Stimulated activated CD4-positive, alpha-beta T cell treated with anti-CD3 and anti-CD28 coated beads, Interleukin-1b, Interleukin-23, amount 100 ng/mL, for 1 hour (primary cell): ENCODE data around the gene SLC30A7.
A peak's percentile ranks its signal among the peaks of the same experiment; 100 is the strongest.
"Not testable (repeated sequence)": the region's sequence is repeated elsewhere in the genome, so short reads cannot be mapped to it uniquely, and the experiment has no call there.

Experiments used
- DNase-seq, 2 donors: peaks; one replicate each; pipeline ENCODE4 v3.0.0-alpha.2; 2020; ENCODE audit warnings: low read depth in 2 of 2

Gene SLC30A7

GRCh38 chr1:100889869-100890482 is 5.9 kb upstream of the SLC30A7 start:
- DNase-seq, result not testable (repeated sequence)

DNA sequence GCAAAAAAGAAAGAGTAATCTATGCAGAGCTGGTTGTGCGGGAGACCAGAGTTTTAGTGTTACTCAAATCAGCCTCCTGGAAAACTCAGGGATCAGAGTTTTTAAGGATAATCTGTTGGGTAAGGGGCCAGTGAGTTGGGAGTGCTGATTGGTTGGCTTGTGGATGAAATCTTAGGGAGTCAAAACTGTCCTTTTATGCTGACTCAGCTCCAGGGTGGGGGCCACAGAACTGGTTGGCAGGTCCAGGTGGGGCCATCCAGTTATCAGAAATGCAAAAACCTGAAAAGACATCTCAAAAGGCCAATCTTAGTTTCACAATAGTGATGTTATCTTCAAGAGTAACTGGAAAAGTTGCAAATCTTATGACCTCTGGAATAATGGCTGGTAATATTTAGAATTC is 4.5 kb upstream of the SLC30A7 start:
- DNase-seq, result no peak

GRCh38 chr1:100892554-100892953 is 3.3 kb upstream of the SLC30A7 start:
- no peak for DNase-seq

DNA sequence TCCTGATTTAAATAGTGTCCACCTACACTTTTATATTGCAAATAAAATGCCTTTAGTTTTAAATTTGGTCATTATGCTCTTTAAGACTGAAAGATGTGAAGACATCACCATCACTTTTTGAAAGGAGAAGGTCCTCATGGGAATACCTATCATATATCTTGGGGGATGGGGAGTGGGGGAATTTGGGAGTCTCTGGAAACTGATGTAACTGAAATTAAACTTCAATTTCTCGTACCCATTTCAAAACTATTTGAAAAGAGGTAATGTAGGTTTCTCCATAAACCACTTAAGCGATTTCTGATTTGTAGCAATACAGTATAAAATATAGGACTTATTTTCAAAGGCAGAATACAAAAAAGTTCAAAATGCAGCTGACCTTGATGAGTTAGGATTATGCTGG is 2.2 kb upstream of the SLC30A7 start:
- DNase-seq, result no peak

- DNase-seq, result peak in 1 of 2 donors; percentile 17
These were observed 1.0 kb upstream of the SLC30A7 start, which contains the start of gene EXTL2 for GRCh38 chr1:100894603-100895539. Gene EXTL2 (minus strand): TSS chr1:100894842. CDS start chr1:100888757, 6,085 bp downstream.

DNA sequence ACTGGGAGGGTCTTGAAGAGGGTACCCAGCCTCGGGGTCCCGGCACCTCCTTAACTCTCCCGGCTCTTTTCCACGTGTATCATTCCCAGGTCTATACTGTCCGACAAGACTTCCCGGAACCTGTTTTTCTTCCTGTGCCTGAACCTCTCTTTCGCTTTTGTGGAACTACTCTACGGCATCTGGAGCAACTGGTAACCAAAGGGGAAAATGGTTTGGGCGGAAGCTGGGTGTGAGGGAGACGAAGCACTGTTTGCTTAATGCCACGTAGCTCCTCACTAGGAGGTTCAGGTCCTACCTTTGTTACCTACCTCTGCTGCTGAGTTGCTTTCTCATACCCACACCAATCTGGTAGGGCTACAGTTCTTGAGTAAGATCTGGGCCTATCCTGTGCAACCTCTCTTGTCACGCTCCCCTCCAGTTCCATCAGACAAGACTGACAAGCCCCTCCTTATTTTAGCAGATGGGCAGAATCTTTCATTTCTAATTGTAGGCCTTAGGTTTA is 642 bp downstream of the SLC30A7 start:
- peak in 1 of 2 donors; percentile 15 for DNase-seq

DNA sequence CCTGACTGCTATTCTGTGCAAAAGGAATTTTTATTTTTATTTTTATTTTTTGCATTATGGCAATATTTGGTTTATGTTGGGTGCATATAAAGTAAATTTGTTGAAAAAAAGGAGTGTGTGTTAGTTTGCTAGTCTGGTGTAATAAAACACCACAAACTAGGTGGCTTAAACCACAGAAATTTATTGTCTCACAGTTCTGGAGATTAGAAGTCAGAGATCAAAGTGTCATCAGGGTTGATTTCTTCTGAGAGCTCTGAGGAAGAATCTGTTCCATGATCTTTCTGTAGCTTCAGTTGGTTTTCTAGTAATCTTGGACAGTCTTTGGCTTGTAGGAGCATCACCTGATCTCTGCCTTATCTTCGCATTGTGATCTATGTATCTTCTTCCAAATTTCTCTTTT is 6.5 kb downstream of the SLC30A7 start:
- no peak for DNase-seq

DNA sequence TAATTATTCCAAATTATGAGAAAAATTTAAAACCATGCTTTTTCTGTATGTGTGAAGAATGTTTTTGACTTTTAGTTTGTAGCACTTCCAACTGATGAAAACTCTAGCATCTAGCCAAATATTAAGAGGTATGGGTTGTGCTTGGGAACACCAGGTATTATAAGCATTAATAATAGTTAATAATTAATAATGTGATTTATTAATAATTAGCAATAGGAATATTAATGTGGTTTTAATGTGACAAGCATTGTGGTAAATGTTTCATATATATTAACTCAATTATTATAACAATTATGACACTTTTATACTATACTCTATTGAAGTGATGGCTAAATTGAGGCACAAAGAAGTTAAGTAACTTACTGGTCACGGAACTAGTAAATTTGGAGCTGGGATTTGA is 7.9 kb downstream of the SLC30A7 start:
- DNase-seq, result no peak

DNA sequence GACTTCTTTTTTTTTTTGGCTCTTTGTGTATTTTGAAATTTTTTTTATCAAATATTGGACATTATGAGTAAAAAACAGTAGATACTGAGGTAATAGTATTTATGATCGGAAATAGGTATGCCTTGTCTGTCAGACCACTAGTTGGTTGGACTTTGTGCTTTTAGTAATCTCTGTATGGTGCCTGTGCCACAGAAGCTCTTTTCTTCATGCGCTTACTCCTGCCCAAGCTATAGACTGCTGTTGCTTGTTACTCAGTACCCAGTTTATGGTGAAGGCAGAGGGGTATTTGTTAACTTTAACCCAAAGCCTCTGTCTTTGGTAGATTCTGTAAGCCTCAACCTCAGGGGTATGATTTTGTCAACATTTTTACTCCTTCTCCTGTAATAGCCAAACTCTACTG is 8.6 kb downstream of the SLC30A7 start:
- DNase-seq, result no peak

DNA sequence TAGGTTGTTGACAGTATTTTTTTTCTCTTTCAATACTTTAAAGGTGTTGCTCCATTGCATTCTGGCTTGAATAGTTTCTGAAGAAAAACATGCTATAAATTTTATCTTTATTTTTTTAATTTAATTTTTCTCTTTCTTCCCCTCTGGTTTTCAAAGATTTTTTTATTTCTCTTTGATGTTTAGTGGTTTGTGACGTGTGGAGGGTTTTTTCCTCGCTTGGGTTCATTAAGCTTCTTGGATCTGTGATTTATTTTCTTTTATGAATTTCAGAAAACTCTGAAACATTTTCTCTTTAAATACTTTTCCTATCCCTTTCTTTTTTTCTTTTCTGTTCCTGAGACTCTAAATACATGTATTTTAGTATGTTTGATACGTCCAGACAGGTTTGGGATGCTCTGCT is 9.3 kb downstream of the SLC30A7 start:
- DNase-seq, result no peak

DNA sequence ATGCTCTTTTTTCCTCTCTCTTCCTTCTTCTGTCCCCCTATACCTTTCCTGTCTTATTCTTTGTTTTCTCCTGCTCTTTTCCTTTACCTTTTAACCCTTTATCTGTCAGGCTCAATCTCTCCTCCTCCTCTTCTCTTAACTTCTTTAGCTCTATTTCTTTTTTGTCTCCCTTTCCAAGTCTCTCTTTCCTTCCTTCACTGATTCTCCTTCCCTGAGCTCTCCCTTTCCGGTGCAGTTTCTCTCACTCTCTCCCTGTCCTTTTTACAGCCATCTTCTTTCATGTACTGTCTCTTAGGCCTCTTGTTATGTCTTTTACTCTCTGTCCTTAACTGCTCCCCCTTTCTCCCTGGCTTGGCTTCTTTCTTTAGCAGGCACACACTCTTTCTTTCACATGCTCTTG is 12.0 kb downstream of the SLC30A7 start:
- no peak for DNase-seq

DNA sequence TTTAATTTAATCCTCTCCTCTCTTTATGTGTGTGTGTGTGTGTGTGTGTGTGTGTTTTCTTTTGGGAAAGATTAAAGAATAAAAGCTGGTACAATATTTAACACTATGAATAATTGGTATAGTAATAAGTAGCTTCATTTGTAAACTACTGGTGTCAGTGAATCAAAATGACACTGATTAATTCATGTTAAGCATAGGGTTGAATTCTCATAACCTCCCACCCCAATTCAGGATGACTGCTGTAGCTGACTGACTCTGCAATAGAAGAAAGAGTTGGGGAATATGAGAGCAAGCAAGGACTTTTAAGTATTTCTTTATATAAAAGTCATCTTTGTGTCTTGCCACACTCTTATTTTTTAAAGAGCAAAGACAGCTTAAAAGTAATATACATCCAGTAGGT is 13.1 kb downstream of the SLC30A7 start:
- no peak for DNase-seq

GRCh38 chr1:100912019-100912418 is 16.1 kb downstream of the SLC30A7 start:
- DNase-seq, result no peak

DNA sequence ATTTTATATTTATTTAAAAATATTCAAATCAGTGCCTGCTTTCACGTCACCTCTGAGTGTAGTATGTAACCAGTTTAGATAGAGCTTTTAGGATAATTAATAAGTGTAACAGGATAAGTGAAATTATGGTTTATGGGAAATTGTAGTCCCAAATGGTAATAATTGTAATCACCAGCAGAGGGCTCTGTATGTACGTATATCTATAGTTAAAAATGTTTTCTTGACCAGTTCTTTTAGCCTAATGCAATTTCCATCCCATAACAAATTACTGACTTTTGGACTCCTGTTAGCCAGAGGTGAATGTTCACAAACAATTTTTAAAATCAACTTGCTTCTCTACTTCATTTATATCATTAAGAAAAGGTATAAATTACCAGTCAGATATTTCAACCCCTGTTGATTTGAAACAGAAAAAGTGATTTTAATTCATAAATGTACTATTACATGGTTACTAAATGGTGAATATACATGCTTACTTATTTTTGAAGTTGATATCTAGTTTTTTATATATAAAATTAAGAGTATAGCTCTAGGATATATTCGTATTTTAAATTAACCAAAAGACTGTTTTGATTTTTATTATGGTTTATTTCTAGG is 25.3 kb downstream of the SLC30A7 start:
- no peak for DNase-seq

DNA sequence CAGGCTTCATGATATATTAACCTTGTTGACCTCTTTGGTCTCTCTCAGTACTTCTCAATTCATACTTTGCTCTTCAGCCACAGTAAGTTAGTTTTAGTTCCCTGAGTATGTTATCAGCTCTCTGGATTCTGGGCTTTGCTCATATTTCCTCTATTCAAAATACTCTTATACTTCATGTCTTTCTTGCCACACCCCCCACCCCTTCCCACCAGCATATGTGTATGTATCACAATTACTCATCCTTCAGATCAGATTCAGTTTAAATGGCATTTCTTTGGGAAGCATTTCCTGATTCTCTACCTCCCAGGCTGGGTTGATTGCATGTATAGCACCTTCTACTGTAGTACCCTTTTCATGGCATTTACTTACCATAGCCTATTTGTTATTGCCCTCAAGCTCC is 28.3 kb downstream of the SLC30A7 start:
- no peak for DNase-seq

GRCh38 chr1:100924991-100925390 is 29.1 kb downstream of the SLC30A7 start:
- DNase-seq, result no peak

DNA sequence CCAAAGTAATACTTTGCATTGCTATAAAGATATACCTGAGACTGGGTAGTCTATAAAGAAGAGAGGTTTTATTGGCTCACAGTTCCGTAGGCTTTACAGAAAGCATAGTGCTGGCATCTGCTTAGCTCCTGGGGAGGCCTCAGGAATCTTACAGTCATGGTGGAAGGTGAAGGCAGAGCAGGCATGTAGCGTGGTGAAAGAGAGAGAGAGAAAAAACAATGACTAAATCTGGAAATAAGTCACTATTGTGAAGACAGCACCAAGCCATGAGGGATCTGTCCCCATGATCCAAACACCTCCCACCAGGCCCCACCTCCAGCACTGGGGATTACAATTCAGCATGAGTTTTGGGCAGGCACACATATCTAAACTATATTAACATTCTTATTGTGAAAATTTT is 30.4 kb downstream of the SLC30A7 start:
- DNase-seq, result no peak

GRCh38 chr1:100927276-100927675 is 31.4 kb downstream of the SLC30A7 start:
- DNase-seq, result no peak

- no peak for DNase-seq
These were observed 32.2 kb downstream of the SLC30A7 start for GRCh38 chr1:100928128-100928527.

GRCh38 chr1:100930494-100930893 is 34.6 kb downstream of the SLC30A7 start:
- DNase-seq, result no peak

GRCh38 chr1:100931716-100932115 is 35.8 kb downstream of the SLC30A7 start:
- DNase-seq, result no peak

DNA sequence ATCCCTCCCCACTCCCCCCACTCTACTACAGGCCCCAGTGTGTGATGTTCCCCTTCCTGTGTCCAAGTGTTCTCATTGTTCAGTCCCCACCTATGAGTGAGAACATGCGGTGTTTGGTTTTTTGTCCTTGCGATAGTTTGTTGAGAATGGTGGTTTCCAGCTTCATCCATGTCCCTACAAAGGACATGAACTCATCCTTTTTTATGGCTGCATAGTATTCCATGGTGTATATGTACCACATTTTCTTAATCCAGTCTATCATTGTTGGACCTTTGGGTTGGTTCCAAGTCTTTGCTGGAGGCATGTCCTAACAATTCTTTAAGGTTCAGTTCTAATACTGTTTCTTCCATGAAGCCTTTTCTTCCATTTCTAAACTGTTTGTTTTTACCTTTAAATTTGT is 37.7 kb downstream of the SLC30A7 start:
- DNase-seq, result not testable (repeated sequence)
